Measurements from ENCODE around the gene RDX. TPM values are rescaled to one million over a fixed set of nuclear protein-coding genes. Genes with fewer than 3 reads are reported as not detected.

Gene RDX
- total and polyA plus RNA-seq, 2 of the 13 experiments (the other 11 are each of a cell fraction or from before 2014, with no cell fraction given) = 20.7 to 63.1 TPM

GRCh38 chr11:110303414-110303826, 7.0 kb upstream of the RDX start (continued):
- no peak for TF ChIP-seq ZNF800 (CRISPR knock-in tag; IDR thresholded peaks at IDR 0.05)
- no peak for TF ChIP-seq TAF15 (IDR thresholded peaks at IDR 0.05; ENCODE audit: low read depth, low read length, poor library complexity, severe bottlenecking)
- TF ChIP-seq ZEB1 (IDR thresholded peaks at IDR 0.05; ENCODE audit: insufficient replicate concordance, low read depth) = no peak
- no peak for TF ChIP-seq ATRX (CRISPR knock-in tag; IDR thresholded peaks at IDR 0.05; ENCODE audit: borderline replicate concordance)
- no peak for TF ChIP-seq FUBP1 (CRISPR knock-in tag; IDR thresholded peaks at IDR 0.05; ENCODE audit: borderline replicate concordance)
- no peak for TF ChIP-seq E2F2 (CRISPR knock-in tag; IDR thresholded peaks at IDR 0.05; ENCODE audit: borderline replicate concordance)
- TF ChIP-seq SP140L (CRISPR knock-in tag; IDR thresholded peaks at IDR 0.05; ENCODE audit: borderline replicate concordance) = no peak
- TF ChIP-seq ZBTB14 (CRISPR knock-in tag; IDR thresholded peaks at IDR 0.05) = no peak
- TF ChIP-seq E2F1 (CRISPR knock-in tag; IDR thresholded peaks at IDR 0.05) = no peak
- no peak for TF ChIP-seq FOXP4 (CRISPR knock-in tag; IDR thresholded peaks at IDR 0.05)
- TF ChIP-seq TBP (CRISPR knock-in tag; IDR thresholded peaks at IDR 0.05) = no peak
- TF ChIP-seq ZNF75D (CRISPR knock-in tag; IDR thresholded peaks at IDR 0.05; ENCODE audit: borderline replicate concordance) = no peak
- TF ChIP-seq HOXA5 (CRISPR knock-in tag; IDR thresholded peaks at IDR 0.05) = no peak
- TF ChIP-seq ZSCAN22 (CRISPR knock-in tag; IDR thresholded peaks at IDR 0.05) = no peak
- TF ChIP-seq ZNF160 (CRISPR knock-in tag; IDR thresholded peaks at IDR 0.05) = no peak
- TF ChIP-seq SOX13 (IDR thresholded peaks at IDR 0.05) = no peak
- peak in 1 of 2 experiments; percentile 24; a peak in 1 of 4 replicates for TF ChIP-seq SOX13 (CRISPR knock-in tag; conservative IDR thresholded peaks at IDR 0.05 in 1 of 2, IDR thresholded peaks at IDR 0.05 in 1 of 2)
- TF ChIP-seq ZNF563 (CRISPR knock-in tag; IDR thresholded peaks at IDR 0.05) = no peak
- 0 out of 2 replicates have a peak, but pooled peaks have one; percentile 20 for TF ChIP-seq NCOA2 (CRISPR knock-in tag; IDR thresholded peaks at IDR 0.05)
- TF ChIP-seq RFXAP (CRISPR knock-in tag; IDR thresholded peaks at IDR 0.05; ENCODE audit: borderline replicate concordance) = no peak
- TF ChIP-seq HHEX (CRISPR knock-in tag; IDR thresholded peaks at IDR 0.05) = no peak
- 0 out of 2 replicates have a peak, but pooled peaks have one; percentile 54 for TF ChIP-seq ZKSCAN5 (CRISPR knock-in tag; IDR thresholded peaks at IDR 0.05)

Data from HepG2 (cell line).